ENCODE results near the gene CHPT1.
"Not testable (repeated sequence)": the region's sequence is repeated elsewhere in the genome, so short reads cannot be mapped to it uniquely, and the experiment has no call there.

The CHPT1 gene

DNA sequence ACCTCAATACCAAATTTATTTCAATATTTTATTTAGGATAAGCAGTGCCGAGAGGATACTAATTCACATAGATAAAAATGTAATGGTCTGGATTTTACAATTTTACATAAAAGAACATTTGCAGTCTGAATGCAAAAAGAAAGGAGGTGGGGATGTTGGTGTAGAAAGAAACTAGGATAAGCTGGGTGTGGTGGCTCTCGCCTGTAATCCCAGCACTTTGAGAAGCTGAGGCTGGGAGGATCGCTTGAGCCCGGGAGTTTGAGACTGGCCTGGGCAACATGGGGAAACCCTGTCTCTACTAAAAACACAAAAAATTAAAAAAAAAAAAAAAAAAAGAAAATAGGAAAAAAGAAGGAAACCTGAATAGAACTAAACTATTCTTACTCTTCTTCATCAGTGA lies 25.0 kb downstream of the CHPT1 start:
- no peak for DNase-seq (ENCODE audit: low read depth in 2 of 2)

DNA sequence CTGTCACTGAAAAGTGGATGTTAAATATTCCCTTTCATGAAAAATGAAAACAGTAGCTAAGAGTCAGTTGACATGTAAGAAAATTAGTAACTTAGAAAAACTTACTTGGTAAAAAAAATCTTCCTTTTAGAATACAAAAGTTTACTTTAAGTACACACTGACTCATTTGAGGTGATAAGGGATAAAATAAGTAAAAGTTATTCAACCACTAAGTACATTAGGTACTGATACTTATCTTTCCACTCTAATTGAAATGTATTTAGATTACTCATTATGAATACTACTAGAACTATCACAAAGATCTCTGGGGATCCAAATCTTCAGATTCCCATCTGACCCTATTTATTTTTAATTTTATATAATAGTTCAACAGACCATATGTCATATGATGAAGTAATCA lies 29.7 kb downstream of the CHPT1 start:
- no peak for DNase-seq (ENCODE audit: low read depth in 2 of 2)

DNA sequence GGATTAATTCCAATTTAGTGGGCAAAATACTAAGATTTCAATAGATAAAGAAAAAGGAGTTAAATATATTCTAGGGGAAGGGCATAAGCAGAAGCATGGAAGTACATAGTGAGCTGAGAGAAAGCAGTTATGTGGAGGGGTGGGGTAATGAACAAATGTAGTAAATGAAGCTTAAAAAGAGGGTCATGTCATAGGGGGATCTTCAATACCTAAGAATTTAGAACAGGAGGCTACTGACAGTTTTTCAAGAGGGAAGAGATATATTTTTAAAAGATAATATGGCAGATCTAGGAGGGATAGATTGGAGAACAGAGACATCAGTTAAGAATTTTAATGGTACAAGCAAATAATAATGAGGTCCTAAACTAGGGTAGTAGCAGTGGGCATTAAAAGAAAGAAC lies 32.4 kb downstream of the CHPT1 start:
- no peak for DNase-seq (ENCODE audit: low read depth in 2 of 2)

DNA sequence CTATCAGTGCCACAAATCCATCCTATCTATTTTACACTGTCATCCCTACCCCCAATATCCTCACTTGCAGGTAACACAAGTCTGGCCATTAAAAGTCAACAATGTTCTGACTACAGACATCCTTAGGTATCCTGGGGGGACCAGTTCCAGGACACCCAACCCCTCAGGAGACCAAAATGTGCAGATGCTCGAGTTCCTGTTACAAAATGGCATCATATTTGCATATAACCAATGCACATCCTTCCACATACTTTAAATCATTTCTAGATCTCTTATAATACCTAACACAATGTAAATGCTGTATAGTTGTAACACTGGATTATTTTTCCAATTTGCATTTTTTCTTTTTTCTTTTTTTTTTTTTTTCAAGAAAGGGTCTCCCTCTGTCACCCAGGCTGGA lies 34.9 kb downstream of the CHPT1 start:
- no peak for DNase-seq (ENCODE audit: low read depth in 2 of 2)

- DNase-seq (ENCODE audit: low read depth in 2 of 2) = no peak
Measured at GRCh38 chr12:101733166-101733565, 35.7 kb downstream of the CHPT1 start.

DNA sequence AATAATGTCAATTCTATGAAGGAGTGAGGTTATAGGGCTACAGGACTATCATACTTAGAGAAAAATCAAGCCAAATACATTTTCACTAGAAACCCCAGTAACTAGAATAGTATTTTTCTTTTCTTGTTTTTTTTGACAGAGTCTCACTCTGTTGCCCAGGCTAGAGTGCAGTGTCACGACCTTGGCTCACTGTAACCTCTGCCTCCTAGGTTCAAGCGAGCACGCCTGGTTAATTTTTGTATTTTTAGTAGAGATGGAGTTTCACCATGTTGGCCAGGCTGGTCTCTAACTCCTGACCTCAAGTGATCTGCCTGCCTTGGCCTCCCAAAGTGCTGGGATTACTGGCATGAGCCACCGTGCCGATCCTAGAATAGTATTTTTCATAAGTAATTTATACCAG lies 37.0 kb downstream of the CHPT1 start:
- DNase-seq (ENCODE audit: low read depth in 2 of 2) = not testable (repeated sequence)

DNA sequence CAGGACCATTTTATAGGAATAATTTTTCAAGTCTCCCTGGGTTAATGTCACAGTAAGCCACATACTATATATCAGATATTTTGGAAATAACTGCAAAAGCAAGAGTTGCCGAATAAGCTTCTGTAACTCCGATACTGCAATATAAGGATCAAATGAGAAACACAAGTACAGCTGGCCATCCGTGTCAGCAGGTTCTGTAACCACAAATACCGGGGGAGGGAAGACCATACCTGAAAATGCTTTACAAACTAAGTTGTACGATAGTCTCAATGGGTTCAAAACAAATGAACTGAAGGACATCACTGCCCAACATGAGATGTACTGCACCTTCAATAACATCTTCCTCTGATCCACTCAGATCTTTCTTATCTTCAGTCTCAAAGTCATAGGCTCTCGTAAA lies 40.0 kb downstream of the CHPT1 start:
- DNase-seq (ENCODE audit: low read depth in 2 of 2) = no peak

GRCh38 chr12:101738920-101739665 lies 41.7 kb downstream of the CHPT1 start, which contains the start of gene SYCP3:
TSS of gene SYCP3 (minus strand) at chr12:101739462. CDS start at chr12:101737935, 1,527 bp downstream.
- DNase-seq (ENCODE audit: low read depth in 2 of 2) = no peak

DNA sequence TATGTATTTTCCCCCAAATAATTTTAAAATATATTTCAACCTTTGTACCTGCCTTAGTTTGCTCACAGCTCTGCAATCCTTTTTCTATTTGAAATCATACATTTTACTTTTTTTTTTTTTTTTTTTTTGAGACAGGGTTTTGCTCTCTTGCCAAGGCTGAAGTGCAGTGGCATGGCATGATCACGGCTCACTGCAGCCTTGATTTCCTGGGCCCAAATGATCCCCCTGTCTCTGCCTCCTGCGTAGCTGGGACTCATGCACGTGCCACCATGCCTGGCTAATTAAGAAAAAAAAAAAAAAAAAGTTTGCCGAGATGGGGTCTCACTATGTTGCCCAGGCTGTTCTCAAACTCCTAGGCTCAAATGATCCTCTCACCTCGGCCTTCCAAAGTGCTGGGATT lies 43.1 kb downstream of the CHPT1 start:
- no peak for DNase-seq (ENCODE audit: low read depth in 2 of 2)

DNA sequence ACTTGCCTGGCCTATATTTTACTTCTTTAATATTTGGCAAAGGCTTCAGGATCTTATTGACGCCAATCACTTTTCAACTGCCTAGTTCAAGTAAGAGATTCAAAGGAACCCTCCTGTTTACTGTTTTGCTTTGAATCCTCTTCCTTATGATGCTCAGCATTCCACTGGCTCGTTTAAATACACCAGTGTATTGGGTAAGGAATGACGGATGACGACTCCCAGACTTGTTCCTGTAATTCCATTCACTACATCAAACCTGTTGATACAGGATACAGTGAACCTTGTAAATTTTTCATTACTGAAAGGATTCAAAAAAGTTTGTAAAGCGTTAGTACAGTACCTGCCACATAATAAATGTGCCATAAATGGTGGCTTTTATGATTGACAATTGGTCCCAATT lies 43.5 kb downstream of the CHPT1 start:
- DNase-seq (ENCODE audit: low read depth in 2 of 2) = no peak

GRCh38 chr12:101743242-101743641 lies 45.8 kb downstream of the CHPT1 start:
- no peak for DNase-seq (ENCODE audit: low read depth in 2 of 2)

DNA sequence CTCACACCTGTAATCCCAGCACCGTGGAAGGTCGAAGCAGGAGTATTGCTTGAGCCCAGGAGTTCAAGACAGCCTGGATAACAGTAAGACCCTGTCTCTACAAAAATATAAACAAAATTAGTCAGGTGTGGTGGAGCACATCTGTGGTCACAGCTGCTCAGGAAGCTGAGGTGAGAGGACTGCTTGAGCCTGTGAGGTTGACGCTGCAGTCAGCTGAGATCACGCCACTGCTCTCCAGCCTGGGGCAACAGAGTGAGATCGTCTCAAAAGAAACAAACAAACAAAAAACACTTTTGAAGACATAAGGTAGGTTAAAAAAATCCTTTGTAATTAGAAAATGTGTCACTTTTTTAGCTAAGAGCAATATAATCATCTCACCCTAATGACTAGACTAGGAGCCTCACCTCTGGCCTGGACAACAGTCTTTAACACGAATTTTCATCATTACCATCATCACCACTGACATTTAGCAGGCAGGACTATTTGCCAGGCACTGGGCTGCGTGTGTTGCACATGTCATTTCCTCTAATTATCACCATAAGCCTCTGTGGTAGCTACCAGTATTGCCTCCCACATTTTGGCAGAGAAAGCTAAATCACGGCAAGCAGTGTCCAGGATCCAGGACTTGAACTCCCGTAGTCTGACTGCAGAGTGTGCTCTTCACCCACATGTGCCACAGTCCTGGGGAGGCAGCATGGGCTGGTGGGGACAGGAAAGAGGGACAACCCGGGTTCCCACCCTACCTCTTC lies 46.5 kb downstream of the CHPT1 start:
- DNase-seq (ENCODE audit: low read depth in 2 of 2) = no peak

DNA sequence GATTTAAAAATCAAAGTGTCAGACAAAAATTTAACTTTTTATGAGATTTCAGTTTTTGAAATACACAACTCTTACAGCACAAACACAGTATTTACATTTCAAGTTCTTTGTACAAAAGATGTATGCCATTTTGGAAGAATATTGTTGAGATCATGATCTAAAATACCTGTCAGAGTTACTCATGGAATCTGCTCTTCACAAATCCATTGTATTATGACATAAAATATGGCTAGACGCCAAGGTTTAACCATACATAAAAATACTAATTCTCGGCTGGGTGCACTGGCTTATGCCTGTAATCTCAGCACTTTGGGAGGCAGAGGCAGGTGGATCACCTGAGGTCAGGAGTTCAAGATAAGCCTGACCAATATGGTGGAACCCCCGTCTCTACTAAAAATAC lies 48.0 kb downstream of the CHPT1 start:
- no peak for DNase-seq (ENCODE audit: low read depth in 2 of 2)

DNA sequence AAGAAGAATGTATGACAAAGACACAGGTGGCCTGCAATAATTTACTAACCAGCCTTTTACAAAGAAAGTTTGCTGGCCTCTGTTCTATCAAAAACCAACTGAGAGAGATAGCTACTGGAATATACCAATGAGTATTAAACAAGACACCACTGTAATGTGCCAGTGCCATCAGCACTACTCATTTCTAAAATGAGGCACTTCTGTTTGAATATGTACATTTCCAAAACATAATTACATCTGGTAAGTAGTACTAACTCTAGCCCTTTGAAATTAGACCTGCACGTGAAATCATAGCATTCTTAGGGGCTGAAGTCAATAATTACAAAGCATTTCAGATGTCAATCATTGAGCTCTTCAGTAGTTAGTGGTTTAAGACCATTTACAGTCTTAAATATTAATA lies 48.8 kb downstream of the CHPT1 start:
- DNase-seq (ENCODE audit: low read depth in 2 of 2) = no peak

DNA sequence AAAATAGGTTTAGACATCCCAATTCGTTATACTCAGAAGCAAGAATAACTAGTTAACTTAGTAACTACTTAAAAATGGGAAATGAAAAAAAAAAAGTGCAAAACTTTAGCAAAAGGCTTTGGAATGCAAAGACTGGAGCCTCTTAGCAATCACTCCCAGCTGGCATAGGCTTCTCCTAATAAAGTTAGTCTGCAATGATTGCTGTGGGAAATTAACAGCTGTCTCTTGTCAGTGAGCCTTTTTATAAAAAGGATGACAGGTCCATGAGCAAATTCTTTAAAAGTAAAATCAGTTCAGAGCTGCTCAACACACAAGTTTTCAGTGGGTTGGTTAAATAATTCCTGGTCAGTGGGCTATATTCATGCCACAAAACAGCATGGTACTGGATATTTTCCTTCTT lies 49.2 kb downstream of the CHPT1 start:
- no peak for DNase-seq (ENCODE audit: low read depth in 2 of 2)

DNA sequence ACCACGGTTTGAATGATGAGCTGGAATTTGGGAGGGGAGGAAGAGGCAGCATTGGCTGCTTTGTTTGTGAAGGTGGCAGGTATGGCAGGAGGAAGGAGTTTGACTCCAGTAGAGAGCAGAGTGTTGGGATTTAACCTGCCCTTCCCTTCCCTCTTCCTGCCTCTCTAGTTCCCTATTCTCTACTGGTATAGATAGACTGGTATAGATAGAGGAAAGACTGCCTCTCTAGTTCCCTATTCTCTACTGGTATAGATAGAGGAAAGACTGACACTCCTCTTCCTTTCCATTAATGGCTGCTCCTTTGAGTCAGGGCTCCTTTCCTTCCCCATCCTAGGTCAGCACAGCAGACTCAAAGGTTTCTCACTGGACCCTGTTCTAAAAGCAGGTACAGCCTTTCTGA lies 50.3 kb downstream of the CHPT1 start:
- no peak for DNase-seq (ENCODE audit: low read depth in 2 of 2)

DNA sequence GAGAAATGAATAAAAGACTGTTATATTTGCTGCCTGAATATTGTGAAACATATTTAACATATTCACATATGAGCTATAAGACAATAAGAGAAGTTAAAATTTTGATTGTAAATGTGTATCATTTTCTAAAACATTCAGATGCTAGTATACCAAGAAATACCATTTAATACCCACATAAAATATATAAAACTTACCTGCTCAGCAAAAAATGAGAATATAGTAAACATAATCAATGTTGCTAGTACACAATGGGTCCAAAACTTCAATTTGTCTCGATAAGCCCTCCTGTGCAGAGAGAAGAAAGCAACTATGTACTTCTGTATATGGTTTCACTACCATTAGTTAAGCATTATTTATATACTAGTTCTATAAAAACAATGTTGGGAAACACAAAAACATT lies 51.5 kb downstream of the CHPT1 start:
- DNase-seq (ENCODE audit: low read depth in 2 of 2) = no peak

- no peak for DNase-seq (ENCODE audit: low read depth in 2 of 2)
Measured at GRCh38 chr12:101749657-101750056, 52.2 kb downstream of the CHPT1 start.

- no peak for DNase-seq (ENCODE audit: low read depth in 2 of 2)
Measured at GRCh38 chr12:101750152-101750551, 52.7 kb downstream of the CHPT1 start.

- DNase-seq (ENCODE audit: low read depth in 2 of 2) = no peak
Measured at GRCh38 chr12:101759396-101760047, 62.1 kb downstream of the CHPT1 start.

- DNase-seq (ENCODE audit: low read depth in 2 of 2) = no peak
Measured at GRCh38 chr12:101761350-101761749, 63.9 kb downstream of the CHPT1 start.

GRCh38 chr12:101761781-101762180 lies 64.3 kb downstream of the CHPT1 start:
- DNase-seq (ENCODE audit: low read depth in 2 of 2) = no peak
